ENCODE measurements around the gene ABCA1. TPM values are rescaled to one million over a fixed set of nuclear protein-coding genes. Genes with fewer than 3 reads are reported as not detected.

Gene ABCA1
- total RNA-seq, 1 experiment from 2014 or later = 2.3 TPM

GRCh38 chr9:104815851-104816565, 111.9 kb downstream of the ABCA1 start:
- peaks cover 10% of the 10 kb centered on the region for H3K4me1 ChIP-seq (ENCODE audit: insufficient read depth, low read length)
- H3F3A ChIP-seq (ENCODE audit: low read length, unreplicated experiment) = no peaks in the 10 kb centered on the region
- no peaks in the 10 kb centered on the region for H3K9me3 ChIP-seq (ENCODE audit: low read length)
- ChIA-PET POLR2A (ENCODE audit: unreplicated experiment) (no interaction called here), CTCF (no interaction called here)
- H3K27me3 ChIP-seq (ENCODE audit: low read length) = no peaks in the 10 kb centered on the region
- TF ChIP-seq EZH2 (IDR thresholded peaks at IDR 0.05; ENCODE audit: low read length, unreplicated experiment) = no peak
- no peak for TF ChIP-seq CTCF (conservative IDR thresholded peaks at IDR 0.05; ENCODE audit: low read depth, low read length)
- no peak for TF ChIP-seq EZH2phosphoT487 (IDR thresholded peaks at IDR 0.05; ENCODE audit: borderline replicate concordance, low read length)
- H3K79me2 ChIP-seq (ENCODE audit: low read length) = no peaks in the 10 kb centered on the region
- no peaks in the 10 kb centered on the region for H4K20me1 ChIP-seq (ENCODE audit: low read length)
- no peak for ATAC-seq
- no peak overlapping the region for H2AFZ ChIP-seq (ENCODE audit: low read length)
- H3K9ac ChIP-seq (ENCODE audit: low read length) = no peak overlapping the region
- no peaks in the 10 kb centered on the region for H3K9me2 ChIP-seq (replicated peaks; ENCODE audit: low read length)
- DNase-seq = no peak
- H3K36me3 ChIP-seq (ENCODE audit: low read depth, low read length) = no peaks in the 10 kb centered on the region; the same call in 1 of the 2 replicates
- no peak overlapping the region for H3K4me3 ChIP-seq (ENCODE audit: low read length)
- no peak overlapping the region for H3K27ac ChIP-seq (ENCODE audit: low read length)
- intact Hi-C loops (cut with micrococcal nuclease) = no loop called here
- BruUV-seq (replicated peaks) = no TSS peak
- no peak overlapping the region for H3K4me2 ChIP-seq (ENCODE audit: low read length)

- Histone ChIP-seq H3K4me2 (ENCODE audit: low read length) (peak overlapping the region; percentile 71), H3K27me3 (ENCODE audit: low read length) (no peaks in the 10 kb centered on the region), H3F3A (ENCODE audit: low read length, unreplicated experiment) (no peaks in the 10 kb centered on the region), H3K79me2 (ENCODE audit: low read length) (no peaks in the 10 kb centered on the region), H2AFZ (ENCODE audit: low read length) (peak overlapping the region; percentile 63), H3K9ac (ENCODE audit: low read length) (peak overlapping the region; percentile 32), H3K27ac (ENCODE audit: low read length) (peak overlapping the region; percentile 83), H3K9me3 (ENCODE audit: low read length) (no peaks in the 10 kb centered on the region), H3K9me2 (replicated peaks; ENCODE audit: low read length) (no peaks in the 10 kb centered on the region), H3K4me3 (ENCODE audit: low read length) (peak overlapping the region; percentile 35), H4K20me1 (ENCODE audit: low read length) (no peaks in the 10 kb centered on the region), H3K36me3 (ENCODE audit: low read depth, low read length) (no peaks in the 10 kb centered on the region; the same call in 1 of the 2 replicates), H3K4me1 (ENCODE audit: insufficient read depth, low read length) (peaks cover 20% of the 10 kb centered on the region)
- TF ChIP-seq EZH2phosphoT487 (IDR thresholded peaks at IDR 0.05; ENCODE audit: borderline replicate concordance, low read length) (no peak), EZH2 (IDR thresholded peaks at IDR 0.05; ENCODE audit: low read length, unreplicated experiment) (no peak), CTCF (conservative IDR thresholded peaks at IDR 0.05; ENCODE audit: low read depth, low read length) (no peak)
- ATAC-seq (peak; percentile 90), DNase-seq (peak; percentile 90)
- intact Hi-C loops (cut with micrococcal nuclease) = loop anchor here (1.0 to 2.0 kb wide), 2 partner anchors 18 to 46 kb away; no protein-coding TSS in a partner anchor
- CTCF ChIA-PET = no interaction called here
- POLR2A ChIA-PET (ENCODE audit: unreplicated experiment) = no interaction called here
- BruUV-seq (replicated peaks) = TSS peak; percentile 49
Measured at GRCh38 chr9:104810421-104811339, 117.3 kb downstream of the ABCA1 start.

Data from PC-3 (cell line).